Measurements from ENCODE around the gene PRKCH.

Gene PRKCH

GRCh38 chr14:61508526-61508925 is 187.1 kb downstream of the PRKCH start:
- Histone ChIP-seq H3K27ac (ENCODE audit: insufficient read depth, low read length, poor library complexity, severe bottlenecking) (no peak overlapping the region), H3K4me1 (ENCODE audit: control insufficient read depth, insufficient read depth, low read length, poor library complexity, severe bottlenecking) (peaks cover 65% of the 10 kb centered on the region), H3K27me3 (replicated peaks; ENCODE audit: control insufficient read depth, insufficient read depth, low read length, poor library complexity, severe bottlenecking) (no peaks in the 10 kb centered on the region), H3K9me3 (ENCODE audit: control insufficient read depth, low read length) (no peaks in the 10 kb centered on the region), H3K36me3 (ENCODE audit: control insufficient read depth, insufficient read depth, low read length) (peaks cover 21% of the 10 kb centered on the region), H3K4me3 (ENCODE audit: insufficient read depth, low read depth, low read length, poor library complexity, severe bottlenecking) (no peak overlapping the region)
- DNase-seq, result no peak

- Histone ChIP-seq H3K27me3 (replicated peaks; ENCODE audit: control insufficient read depth, insufficient read depth, low read length, poor library complexity, severe bottlenecking) (no peaks in the 10 kb centered on the region), H3K4me1 (ENCODE audit: control insufficient read depth, insufficient read depth, low read length, poor library complexity, severe bottlenecking) (peaks cover 47% of the 10 kb centered on the region), H3K27ac (ENCODE audit: insufficient read depth, low read length, poor library complexity, severe bottlenecking) (peak overlapping the region; percentile 24)
These were observed 189.6 kb downstream of the PRKCH start for GRCh38 chr14:61510736-61511557.

GRCh38 chr14:61511558-61511948 is 190.2 kb downstream of the PRKCH start:
- H3K9me3 ChIP-seq (ENCODE audit: control insufficient read depth, low read length), result no peaks in the 10 kb centered on the region
- peaks cover 42% of the 10 kb centered on the region for H3K4me1 ChIP-seq (ENCODE audit: control insufficient read depth, insufficient read depth, low read length, poor library complexity, severe bottlenecking)
- H3K27me3 ChIP-seq (replicated peaks; ENCODE audit: control insufficient read depth, insufficient read depth, low read length, poor library complexity, severe bottlenecking), result no peaks in the 10 kb centered on the region
- peak overlapping the region; percentile 24 for H3K27ac ChIP-seq (ENCODE audit: insufficient read depth, low read length, poor library complexity, severe bottlenecking)
- H3K4me3 ChIP-seq (ENCODE audit: insufficient read depth, low read depth, low read length, poor library complexity, severe bottlenecking), result no peak overlapping the region
- DNase-seq, result peak in 1 of 3 donors; percentile 9
- peaks cover 28% of the 10 kb centered on the region for H3K36me3 ChIP-seq (ENCODE audit: control insufficient read depth, insufficient read depth, low read length)

More at GRCh38 chr14:61510736-61511557, 189.6 kb downstream of the PRKCH start:
- Histone ChIP-seq H3K36me3 (ENCODE audit: control insufficient read depth, insufficient read depth, low read length) (peaks cover 30% of the 10 kb centered on the region), H3K9me3 (ENCODE audit: control insufficient read depth, low read length) (no peaks in the 10 kb centered on the region), H3K4me3 (ENCODE audit: insufficient read depth, low read depth, low read length, poor library complexity, severe bottlenecking) (no peak overlapping the region)
- no peak for DNase-seq

- no peak for DNase-seq
- Histone ChIP-seq H3K4me1 (ENCODE audit: control insufficient read depth, insufficient read depth, low read length, poor library complexity, severe bottlenecking) (peaks cover 39% of the 10 kb centered on the region), H3K27ac (ENCODE audit: insufficient read depth, low read length, poor library complexity, severe bottlenecking) (peak overlapping the region; percentile 24), H3K36me3 (ENCODE audit: control insufficient read depth, insufficient read depth, low read length) (peaks cover 22% of the 10 kb centered on the region), H3K27me3 (replicated peaks; ENCODE audit: control insufficient read depth, insufficient read depth, low read length, poor library complexity, severe bottlenecking) (no peaks in the 10 kb centered on the region), H3K9me3 (ENCODE audit: control insufficient read depth, low read length) (no peaks in the 10 kb centered on the region), H3K4me3 (ENCODE audit: insufficient read depth, low read depth, low read length, poor library complexity, severe bottlenecking) (no peak overlapping the region)
These were observed 190.9 kb downstream of the PRKCH start for GRCh38 chr14:61512026-61512834.

GRCh38 chr14:61513986-61514830 is 192.8 kb downstream of the PRKCH start:
- Histone ChIP-seq H3K36me3 (ENCODE audit: control insufficient read depth, insufficient read depth, low read length) (peaks cover 22% of the 10 kb centered on the region), H3K9me3 (ENCODE audit: control insufficient read depth, low read length) (no peaks in the 10 kb centered on the region), H3K4me1 (ENCODE audit: control insufficient read depth, insufficient read depth, low read length, poor library complexity, severe bottlenecking) (peaks cover 34% of the 10 kb centered on the region), H3K27ac (ENCODE audit: insufficient read depth, low read length, poor library complexity, severe bottlenecking) (no peak overlapping the region), H3K4me3 (ENCODE audit: insufficient read depth, low read depth, low read length, poor library complexity, severe bottlenecking) (no peak overlapping the region), H3K27me3 (replicated peaks; ENCODE audit: control insufficient read depth, insufficient read depth, low read length, poor library complexity, severe bottlenecking) (no peaks in the 10 kb centered on the region)
- DNase-seq, result no peak

GRCh38 chr14:61514927-61515326 is 193.5 kb downstream of the PRKCH start:
- peaks cover 27% of the 10 kb centered on the region for H3K4me1 ChIP-seq (ENCODE audit: control insufficient read depth, insufficient read depth, low read length, poor library complexity, severe bottlenecking)
- no peak overlapping the region for H3K27ac ChIP-seq (ENCODE audit: insufficient read depth, low read length, poor library complexity, severe bottlenecking)
- DNase-seq, result no peak

GRCh38 chr14:61515436-61516117 is 194.2 kb downstream of the PRKCH start:
- no peak for DNase-seq
- Histone ChIP-seq H3K4me3 (ENCODE audit: insufficient read depth, low read depth, low read length, poor library complexity, severe bottlenecking) (no peak overlapping the region), H3K36me3 (ENCODE audit: control insufficient read depth, insufficient read depth, low read length) (peaks cover 22% of the 10 kb centered on the region), H3K27ac (ENCODE audit: insufficient read depth, low read length, poor library complexity, severe bottlenecking) (no peak overlapping the region), H3K9me3 (ENCODE audit: control insufficient read depth, low read length) (no peaks in the 10 kb centered on the region), H3K4me1 (ENCODE audit: control insufficient read depth, insufficient read depth, low read length, poor library complexity, severe bottlenecking) (peaks cover 20% of the 10 kb centered on the region), H3K27me3 (replicated peaks; ENCODE audit: control insufficient read depth, insufficient read depth, low read length, poor library complexity, severe bottlenecking) (no peaks in the 10 kb centered on the region)

More at GRCh38 chr14:61514927-61515326, 193.5 kb downstream of the PRKCH start:
- H3K36me3 ChIP-seq (ENCODE audit: control insufficient read depth, insufficient read depth, low read length), result peaks cover 22% of the 10 kb centered on the region
- no peak overlapping the region for H3K4me3 ChIP-seq (ENCODE audit: insufficient read depth, low read depth, low read length, poor library complexity, severe bottlenecking)
- H3K9me3 ChIP-seq (ENCODE audit: control insufficient read depth, low read length), result no peaks in the 10 kb centered on the region
- no peaks in the 10 kb centered on the region for H3K27me3 ChIP-seq (replicated peaks; ENCODE audit: control insufficient read depth, insufficient read depth, low read length, poor library complexity, severe bottlenecking)

GRCh38 chr14:61516118-61516743 is 194.9 kb downstream of the PRKCH start:
- H3K9me3 ChIP-seq (ENCODE audit: control insufficient read depth, low read length), result no peaks in the 10 kb centered on the region
- DNase-seq, result no peak
- H3K4me1 ChIP-seq (ENCODE audit: control insufficient read depth, insufficient read depth, low read length, poor library complexity, severe bottlenecking), result peaks cover 15% of the 10 kb centered on the region
- H3K36me3 ChIP-seq (ENCODE audit: control insufficient read depth, insufficient read depth, low read length), result peaks cover 22% of the 10 kb centered on the region
- no peak overlapping the region for H3K4me3 ChIP-seq (ENCODE audit: insufficient read depth, low read depth, low read length, poor library complexity, severe bottlenecking)
- no peaks in the 10 kb centered on the region for H3K27me3 ChIP-seq (replicated peaks; ENCODE audit: control insufficient read depth, insufficient read depth, low read length, poor library complexity, severe bottlenecking)
- no peak overlapping the region for H3K27ac ChIP-seq (ENCODE audit: insufficient read depth, low read length, poor library complexity, severe bottlenecking)
